ENCODE data around the gene HIVEP3.

DNA sequence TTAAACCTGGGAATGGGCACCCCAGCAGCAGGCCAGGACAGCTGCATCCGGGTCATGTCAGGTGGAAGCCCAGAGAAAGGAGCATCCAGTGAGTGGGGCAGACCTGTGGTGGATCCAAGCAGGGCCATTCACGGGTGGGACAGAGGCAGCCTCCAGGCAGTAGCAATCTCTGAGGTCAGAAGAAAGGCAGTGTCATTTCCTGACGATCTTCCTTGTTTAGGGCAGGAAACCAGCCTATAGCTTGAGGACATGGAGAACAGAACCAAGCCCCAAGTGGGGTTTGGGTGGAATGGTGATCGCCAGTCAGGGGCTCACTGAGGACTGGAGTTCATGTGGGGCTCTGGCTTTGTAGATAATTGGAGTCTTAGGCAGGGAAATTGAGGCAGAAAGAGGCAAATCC is 209.4 kb downstream of the HIVEP3 start:
- TF ChIP-seq, protein P1, sequence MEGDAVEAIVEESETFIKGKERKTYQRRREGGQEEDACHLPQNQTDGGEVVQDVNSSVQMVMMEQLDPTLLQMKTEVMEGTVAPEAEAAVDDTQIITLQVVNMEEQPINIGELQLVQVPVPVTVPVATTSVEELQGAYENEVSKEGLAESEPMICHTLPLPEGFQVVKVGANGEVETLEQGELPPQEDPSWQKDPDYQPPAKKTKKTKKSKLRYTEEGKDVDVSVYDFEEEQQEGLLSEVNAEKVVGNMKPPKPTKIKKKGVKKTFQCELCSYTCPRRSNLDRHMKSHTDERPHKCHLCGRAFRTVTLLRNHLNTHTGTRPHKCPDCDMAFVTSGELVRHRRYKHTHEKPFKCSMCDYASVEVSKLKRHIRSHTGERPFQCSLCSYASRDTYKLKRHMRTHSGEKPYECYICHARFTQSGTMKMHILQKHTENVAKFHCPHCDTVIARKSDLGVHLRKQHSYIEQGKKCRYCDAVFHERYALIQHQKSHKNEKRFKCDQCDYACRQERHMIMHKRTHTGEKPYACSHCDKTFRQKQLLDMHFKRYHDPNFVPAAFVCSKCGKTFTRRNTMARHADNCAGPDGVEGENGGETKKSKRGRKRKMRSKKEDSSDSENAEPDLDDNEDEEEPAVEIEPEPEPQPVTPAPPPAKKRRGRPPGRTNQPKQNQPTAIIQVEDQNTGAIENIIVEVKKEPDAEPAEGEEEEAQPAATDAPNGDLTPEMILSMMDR (IDR thresholded peaks at IDR 0.05) = no peak
- no peak for TF ChIP-seq EZH2 (IDR thresholded peaks at IDR 0.05)
- TF ChIP-seq EZH2phosphoT487 (IDR thresholded peaks at IDR 0.05) = no peak
